HL-60 (cell line): Measurements from ENCODE around the gene RASSF8.

Experiments used
- DNase-seq, 2 experiments: peaks; one replicate each; pipeline ENCODE4 v3.0.0-alpha.2; 2010 to 2020; ENCODE audit warnings: low read depth in 1 of 2, low spot score in 1 of 2
- H3K27ac ChIP-seq: fragments of 250-450 bp; sonication (Bioruptor Pico); replicated peaks from 2 replicates; pipeline ENCODE4 v1.5.1; 2020; ENCODE audit warnings: mild to moderate bottlenecking, moderate library complexity
- H3K27me3 ChIP-seq: fragments of 250-450 bp; sonication (Bioruptor Pico); 2 replicates; pipeline ENCODE4 v1.5.1; 2021; ENCODE audit warnings: mild to moderate bottlenecking, moderate library complexity; ENCODE audit not compliant: insufficient read depth, poor library complexity, severe bottlenecking
- H3K4me3 ChIP-seq: replicated peaks from 2 replicates; pipeline ENCODE4 v1.5.1; 2011; ENCODE audit warnings: mild to moderate bottlenecking, control low read depth, low read length; ENCODE audit not compliant: insufficient read depth
- GABPA ChIP-seq: IDR thresholded peaks from 2 replicates; pipeline ENCODE4 v1.6.1; 2012; ENCODE audit warnings: low read depth
- POLR2AphosphoS5 ChIP-seq: IDR thresholded peaks from 2 replicates; pipeline ENCODE4 v1.6.1; 2012; ENCODE audit warnings: low read depth
- SPI1 ChIP-seq: IDR thresholded peaks from 2 replicates; pipeline ENCODE4 v1.6.1; 2012; ENCODE audit warnings: low read depth, mild to moderate bottlenecking, borderline replicate concordance
- TF ChIP-seq, protein P1 (sequence below): IDR thresholded peaks from 2 replicates; pipeline ENCODE4 v1.6.1; 2012; ENCODE audit warnings: low read depth; ENCODE audit not compliant: insufficient replicate concordance
- TF ChIP-seq, protein P2 (sequence below): IDR thresholded peaks from one replicate; pipeline ENCODE4 v1.5.1; 2011; ENCODE audit warnings: low read length, control low read depth, inconsistent platforms; ENCODE audit not compliant: insufficient read depth

The RASSF8 gene

DNA sequence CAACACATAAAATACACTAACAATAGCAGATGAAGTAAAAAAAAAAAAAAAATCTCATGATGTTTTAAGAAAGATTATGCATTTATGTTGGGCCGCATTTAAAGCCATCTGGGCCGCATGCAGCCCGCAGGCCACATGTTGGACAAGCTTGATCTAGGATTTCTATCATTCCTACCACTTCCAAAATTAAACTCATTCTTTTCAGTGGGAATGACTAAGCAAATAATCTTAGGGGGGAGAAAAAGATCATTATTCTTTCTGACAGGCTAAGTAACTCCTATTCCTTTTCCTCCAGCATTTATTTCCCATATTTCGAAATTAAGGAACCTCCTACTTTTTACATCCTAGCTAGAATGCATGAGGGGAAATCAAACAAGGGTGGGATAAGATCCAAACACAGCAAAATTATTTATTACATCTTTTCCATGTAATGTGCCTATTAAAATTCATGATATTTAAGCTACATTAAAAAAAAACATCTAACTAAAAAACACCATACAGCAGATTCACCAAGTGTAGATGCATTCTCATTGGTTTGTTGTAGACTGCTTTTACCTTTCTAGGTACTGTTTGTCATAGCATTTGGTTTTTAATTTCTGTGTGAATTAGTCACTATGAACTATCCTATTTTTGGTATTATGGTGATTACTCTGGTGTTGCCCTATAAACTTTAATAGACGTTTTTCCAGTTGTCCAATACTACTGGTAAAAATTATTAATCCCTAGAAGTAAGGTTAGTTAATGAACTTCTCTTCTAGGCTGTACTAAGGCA is 76.1 kb downstream of the RASSF8 start:
- no peak overlapping the region for H3K4me3 ChIP-seq
- DNase-seq, result no peak
- no peak overlapping the region for H3K27ac ChIP-seq
- H3K27me3 ChIP-seq, result no peaks in the 10 kb centered on the region
- TF ChIP-seq, protein P1, sequence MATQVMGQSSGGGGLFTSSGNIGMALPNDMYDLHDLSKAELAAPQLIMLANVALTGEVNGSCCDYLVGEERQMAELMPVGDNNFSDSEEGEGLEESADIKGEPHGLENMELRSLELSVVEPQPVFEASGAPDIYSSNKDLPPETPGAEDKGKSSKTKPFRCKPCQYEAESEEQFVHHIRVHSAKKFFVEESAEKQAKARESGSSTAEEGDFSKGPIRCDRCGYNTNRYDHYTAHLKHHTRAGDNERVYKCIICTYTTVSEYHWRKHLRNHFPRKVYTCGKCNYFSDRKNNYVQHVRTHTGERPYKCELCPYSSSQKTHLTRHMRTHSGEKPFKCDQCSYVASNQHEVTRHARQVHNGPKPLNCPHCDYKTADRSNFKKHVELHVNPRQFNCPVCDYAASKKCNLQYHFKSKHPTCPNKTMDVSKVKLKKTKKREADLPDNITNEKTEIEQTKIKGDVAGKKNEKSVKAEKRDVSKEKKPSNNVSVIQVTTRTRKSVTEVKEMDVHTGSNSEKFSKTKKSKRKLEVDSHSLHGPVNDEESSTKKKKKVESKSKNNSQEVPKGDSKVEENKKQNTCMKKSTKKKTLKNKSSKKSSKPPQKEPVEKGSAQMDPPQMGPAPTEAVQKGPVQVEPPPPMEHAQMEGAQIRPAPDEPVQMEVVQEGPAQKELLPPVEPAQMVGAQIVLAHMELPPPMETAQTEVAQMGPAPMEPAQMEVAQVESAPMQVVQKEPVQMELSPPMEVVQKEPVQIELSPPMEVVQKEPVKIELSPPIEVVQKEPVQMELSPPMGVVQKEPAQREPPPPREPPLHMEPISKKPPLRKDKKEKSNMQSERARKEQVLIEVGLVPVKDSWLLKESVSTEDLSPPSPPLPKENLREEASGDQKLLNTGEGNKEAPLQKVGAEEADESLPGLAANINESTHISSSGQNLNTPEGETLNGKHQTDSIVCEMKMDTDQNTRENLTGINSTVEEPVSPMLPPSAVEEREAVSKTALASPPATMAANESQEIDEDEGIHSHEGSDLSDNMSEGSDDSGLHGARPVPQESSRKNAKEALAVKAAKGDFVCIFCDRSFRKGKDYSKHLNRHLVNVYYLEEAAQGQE, result no peak
- TF ChIP-seq POLR2AphosphoS5 (no peak), SPI1 (no peak), GABPA (no peak)
- TF ChIP-seq, protein P2, sequence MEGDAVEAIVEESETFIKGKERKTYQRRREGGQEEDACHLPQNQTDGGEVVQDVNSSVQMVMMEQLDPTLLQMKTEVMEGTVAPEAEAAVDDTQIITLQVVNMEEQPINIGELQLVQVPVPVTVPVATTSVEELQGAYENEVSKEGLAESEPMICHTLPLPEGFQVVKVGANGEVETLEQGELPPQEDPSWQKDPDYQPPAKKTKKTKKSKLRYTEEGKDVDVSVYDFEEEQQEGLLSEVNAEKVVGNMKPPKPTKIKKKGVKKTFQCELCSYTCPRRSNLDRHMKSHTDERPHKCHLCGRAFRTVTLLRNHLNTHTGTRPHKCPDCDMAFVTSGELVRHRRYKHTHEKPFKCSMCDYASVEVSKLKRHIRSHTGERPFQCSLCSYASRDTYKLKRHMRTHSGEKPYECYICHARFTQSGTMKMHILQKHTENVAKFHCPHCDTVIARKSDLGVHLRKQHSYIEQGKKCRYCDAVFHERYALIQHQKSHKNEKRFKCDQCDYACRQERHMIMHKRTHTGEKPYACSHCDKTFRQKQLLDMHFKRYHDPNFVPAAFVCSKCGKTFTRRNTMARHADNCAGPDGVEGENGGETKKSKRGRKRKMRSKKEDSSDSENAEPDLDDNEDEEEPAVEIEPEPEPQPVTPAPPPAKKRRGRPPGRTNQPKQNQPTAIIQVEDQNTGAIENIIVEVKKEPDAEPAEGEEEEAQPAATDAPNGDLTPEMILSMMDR, result no peak

DNA sequence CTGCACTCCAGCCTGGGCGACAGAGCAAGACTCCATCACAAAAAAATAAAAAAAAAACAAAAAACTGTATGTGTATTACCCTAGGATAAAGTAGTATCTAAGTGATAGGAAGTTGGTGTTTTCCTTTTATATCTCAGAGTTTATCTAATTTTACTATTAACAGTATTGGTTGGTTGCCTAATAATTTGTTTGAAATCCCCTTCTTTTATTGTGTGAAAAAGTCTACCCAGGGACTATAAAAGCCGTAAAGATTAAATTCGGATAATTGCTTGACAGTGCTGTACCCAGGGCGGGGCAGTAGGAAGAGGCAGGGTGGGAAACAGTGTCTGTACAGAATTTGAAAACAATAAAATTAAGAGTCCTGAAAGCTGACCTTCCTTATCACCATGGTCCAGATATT is 78.4 kb downstream of the RASSF8 start:
- Histone ChIP-seq H3K27me3 (no peaks in the 10 kb centered on the region), H3K4me3 (no peak overlapping the region), H3K27ac (no peak overlapping the region)
- TF ChIP-seq, protein P2, result no peak
- no peak for TF ChIP-seq GABPA
- no peak for DNase-seq

DNA sequence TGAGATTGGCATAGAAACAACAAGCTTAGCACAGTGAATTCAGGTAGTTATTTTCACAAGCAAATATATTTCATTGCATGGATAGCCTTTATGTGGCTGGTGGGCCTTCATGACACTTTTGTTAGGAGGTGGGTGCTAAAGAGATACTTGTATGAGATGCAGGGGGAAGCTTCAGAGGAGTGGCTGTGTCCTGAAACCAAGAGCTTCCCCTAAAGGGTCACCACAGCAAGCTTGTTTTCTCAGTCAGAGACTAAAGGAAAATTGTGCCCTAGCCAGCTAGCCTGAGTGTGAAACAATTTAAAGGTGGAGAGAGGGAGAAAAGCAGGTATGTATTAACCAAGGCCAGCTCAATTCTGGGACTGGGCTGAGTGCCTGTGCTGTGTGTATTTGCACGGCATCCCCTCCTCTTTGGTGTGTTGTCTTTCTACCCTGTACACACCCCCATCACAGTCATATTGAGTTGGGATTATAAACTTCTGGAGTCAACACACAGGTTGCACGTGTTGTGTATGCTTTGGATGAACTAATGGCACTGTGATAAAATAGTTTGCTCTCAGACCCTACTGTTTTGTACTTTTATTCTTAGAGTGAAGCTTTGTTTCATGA is 79.2 kb downstream of the RASSF8 start:
- TF ChIP-seq, protein P2, result no peak
- TF ChIP-seq GABPA, result no peak
- TF ChIP-seq, protein P1, result no peak
- no peak for TF ChIP-seq POLR2AphosphoS5
- no peak for TF ChIP-seq SPI1
- H3K27ac ChIP-seq, result no peak overlapping the region
- H3K4me3 ChIP-seq, result no peak overlapping the region
- no peak for DNase-seq
- no peaks in the 10 kb centered on the region for H3K27me3 ChIP-seq

DNA sequence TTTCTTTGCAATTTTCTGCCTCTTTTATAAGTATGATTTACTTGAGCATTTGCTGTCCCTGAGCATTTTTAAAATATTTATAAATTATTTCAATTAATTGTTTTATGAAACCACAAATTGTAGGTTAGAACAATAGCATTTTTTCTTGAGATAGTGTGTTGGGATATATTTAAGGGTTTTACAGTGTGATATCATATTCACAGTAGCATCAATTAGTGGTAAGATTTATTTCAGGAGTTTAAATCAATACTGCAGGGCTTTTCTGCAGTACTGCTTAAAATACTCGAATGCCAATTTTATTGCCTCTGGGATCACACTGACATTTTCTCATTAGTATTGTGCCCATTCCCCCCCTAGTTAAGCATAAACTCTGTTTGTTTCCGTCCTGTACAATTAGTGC is 84.2 kb downstream of the RASSF8 start:
- no peak for TF ChIP-seq SPI1
- no peak for TF ChIP-seq GABPA
- TF ChIP-seq POLR2AphosphoS5, result no peak
- TF ChIP-seq, protein P1, result no peak
- TF ChIP-seq, protein P2, result no peak
- Histone ChIP-seq H3K4me3 (no peak overlapping the region), H3K27me3 (no peaks in the 10 kb centered on the region), H3K27ac (no peak overlapping the region)
- DNase-seq, result no peak
